ENCODE data around the gene SPSB1. TPM values are rescaled to one million over a fixed set of nuclear protein-coding genes. Genes with fewer than 3 reads are reported as not detected.

Gene SPSB1
- total RNA-seq, 2 donors from 2014 or later = 20.4 to 26.9 TPM

- peaks cover 6% of the 10 kb centered on the region for H3K36me3 Mint-ChIP-seq (ENCODE audit: low read depth)
- H3K4me1 Mint-ChIP-seq = peaks cover 10% of the 10 kb centered on the region
- Histone ChIP-seq H3K27me3 (ENCODE audit: control insufficient read depth, insufficient read depth, low read length, poor library complexity, severe bottlenecking) (no peaks in the 10 kb centered on the region), H3K9ac (ENCODE audit: extremely low read depth, low read length, poor library complexity, severe bottlenecking) (no peak overlapping the region), H3K4me1 (ENCODE audit: control insufficient read depth, insufficient read depth, low read length) (no peaks in the 10 kb centered on the region), H3K4me3 (ENCODE audit: low read length) (no peak overlapping the region), H3K27ac (ENCODE audit: low read depth, low read length) (no peak overlapping the region), H3K36me3 (ENCODE audit: control insufficient read depth, insufficient read depth, low read length) (peaks cover 6% of the 10 kb centered on the region), H3K9me3 (ENCODE audit: control insufficient read depth, low read length) (no peaks in the 10 kb centered on the region)
- no peaks in the 10 kb centered on the region for H3K27me3 Mint-ChIP-seq (ENCODE audit: insufficient read depth)
- TF ChIP-seq CTCF (conservative IDR thresholded peaks at IDR 0.05) = no peak
- 94% methylated on average over 7 to 14 of the region's 14 CpGs for WGBS, 2 experiments (ENCODE audit: insufficient coverage in 1 of 2, insufficient read length in 1 of 2)
- no peaks in the 10 kb centered on the region for H3K9me3 Mint-ChIP-seq
- no peak for DNase-seq
- no peak overlapping the region for H3K4me3 Mint-ChIP-seq
- H3K27ac Mint-ChIP-seq = peak overlapping the region; percentile 60
Observed at GRCh38 chr1:9305216-9305615, 12.5 kb downstream of the SPSB1 start.

GRCh38 chr1:9306006-9306405 lies 13.3 kb downstream of the SPSB1 start:
- H3K4me3 Mint-ChIP-seq = no peak overlapping the region
- no peak for TF ChIP-seq CTCF (conservative IDR thresholded peaks at IDR 0.05)
- peaks cover 16% of the 10 kb centered on the region for H3K4me1 Mint-ChIP-seq

GRCh38 chr1:9307303-9307702 lies 14.6 kb downstream of the SPSB1 start:
- DNase-seq = no peak
- 95 to 96% methylated on average over 8 to 10 of the region's 10 CpGs for WGBS, 2 experiments (ENCODE audit: insufficient coverage in 1 of 2, insufficient read length in 1 of 2)
- H3K27ac ChIP-seq (ENCODE audit: low read depth, low read length) = no peak overlapping the region
- no peak overlapping the region for H3K4me3 ChIP-seq (ENCODE audit: low read length)
- Mint-ChIP-seq H3K27ac (no peak overlapping the region), H3K27me3 (ENCODE audit: insufficient read depth) (no peaks in the 10 kb centered on the region), H3K4me1 (peaks cover 27% of the 10 kb centered on the region), H3K9me3 (no peaks in the 10 kb centered on the region), H3K4me3 (no peak overlapping the region), H3K36me3 (ENCODE audit: low read depth) (no peaks in the 10 kb centered on the region)
- no peak overlapping the region for H3K9ac ChIP-seq (ENCODE audit: extremely low read depth, low read length, poor library complexity, severe bottlenecking)
- H3K4me1 ChIP-seq (ENCODE audit: control insufficient read depth, insufficient read depth, low read length) = peaks cover 7% of the 10 kb centered on the region
- no peak for TF ChIP-seq CTCF (conservative IDR thresholded peaks at IDR 0.05)
- H3K36me3 ChIP-seq (ENCODE audit: control insufficient read depth, insufficient read depth, low read length) = no peaks in the 10 kb centered on the region
- H3K9me3 ChIP-seq (ENCODE audit: control insufficient read depth, low read length) = no peaks in the 10 kb centered on the region
- no peaks in the 10 kb centered on the region for H3K27me3 ChIP-seq (ENCODE audit: control insufficient read depth, insufficient read depth, low read length, poor library complexity, severe bottlenecking)

More at GRCh38 chr1:9306006-9306405, 13.3 kb downstream of the SPSB1 start:
- H3K4me1 ChIP-seq (ENCODE audit: control insufficient read depth, insufficient read depth, low read length) = no peaks in the 10 kb centered on the region
- 91 to 96% methylated on average over 9 to 14 of the region's 14 CpGs for WGBS, 2 experiments (ENCODE audit: insufficient coverage in 1 of 2, insufficient read length in 1 of 2)
- no peaks in the 10 kb centered on the region for H3K27me3 Mint-ChIP-seq (ENCODE audit: insufficient read depth)
- H3K27ac Mint-ChIP-seq = no peak overlapping the region
- H3K27ac ChIP-seq (ENCODE audit: low read depth, low read length) = no peak overlapping the region
- no peak for DNase-seq
- no peaks in the 10 kb centered on the region for H3K9me3 ChIP-seq (ENCODE audit: control insufficient read depth, low read length)
- H3K27me3 ChIP-seq (ENCODE audit: control insufficient read depth, insufficient read depth, low read length, poor library complexity, severe bottlenecking) = no peaks in the 10 kb centered on the region
- no peaks in the 10 kb centered on the region for H3K9me3 Mint-ChIP-seq
- no peak overlapping the region for H3K4me3 ChIP-seq (ENCODE audit: low read length)
- no peak overlapping the region for H3K9ac ChIP-seq (ENCODE audit: extremely low read depth, low read length, poor library complexity, severe bottlenecking)
- H3K36me3 ChIP-seq (ENCODE audit: control insufficient read depth, insufficient read depth, low read length) = no peaks in the 10 kb centered on the region
- no peaks in the 10 kb centered on the region for H3K36me3 Mint-ChIP-seq (ENCODE audit: low read depth)
